ENCODE data around the gene SLC2A13.

DNA sequence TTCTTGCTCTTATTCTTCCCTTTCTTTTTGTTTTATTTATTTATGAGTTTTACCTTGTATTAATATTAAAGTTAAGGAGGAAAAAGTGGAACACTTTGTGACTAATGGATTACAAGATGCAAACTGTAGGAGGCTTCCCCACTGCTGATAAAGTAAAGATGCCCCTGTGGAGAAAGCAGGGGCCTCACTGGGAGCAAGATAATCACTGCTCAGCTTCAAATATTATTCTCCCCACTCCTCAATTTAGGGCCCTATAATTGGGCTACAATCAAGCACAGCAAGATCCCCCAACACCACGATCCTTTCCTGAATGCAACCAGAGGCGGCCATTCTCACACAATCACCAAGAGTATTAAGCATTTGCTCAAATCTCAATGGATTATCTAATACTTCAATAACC is 149.2 kb downstream of the SLC2A13 start:
- TF ChIP-seq, protein P1, sequence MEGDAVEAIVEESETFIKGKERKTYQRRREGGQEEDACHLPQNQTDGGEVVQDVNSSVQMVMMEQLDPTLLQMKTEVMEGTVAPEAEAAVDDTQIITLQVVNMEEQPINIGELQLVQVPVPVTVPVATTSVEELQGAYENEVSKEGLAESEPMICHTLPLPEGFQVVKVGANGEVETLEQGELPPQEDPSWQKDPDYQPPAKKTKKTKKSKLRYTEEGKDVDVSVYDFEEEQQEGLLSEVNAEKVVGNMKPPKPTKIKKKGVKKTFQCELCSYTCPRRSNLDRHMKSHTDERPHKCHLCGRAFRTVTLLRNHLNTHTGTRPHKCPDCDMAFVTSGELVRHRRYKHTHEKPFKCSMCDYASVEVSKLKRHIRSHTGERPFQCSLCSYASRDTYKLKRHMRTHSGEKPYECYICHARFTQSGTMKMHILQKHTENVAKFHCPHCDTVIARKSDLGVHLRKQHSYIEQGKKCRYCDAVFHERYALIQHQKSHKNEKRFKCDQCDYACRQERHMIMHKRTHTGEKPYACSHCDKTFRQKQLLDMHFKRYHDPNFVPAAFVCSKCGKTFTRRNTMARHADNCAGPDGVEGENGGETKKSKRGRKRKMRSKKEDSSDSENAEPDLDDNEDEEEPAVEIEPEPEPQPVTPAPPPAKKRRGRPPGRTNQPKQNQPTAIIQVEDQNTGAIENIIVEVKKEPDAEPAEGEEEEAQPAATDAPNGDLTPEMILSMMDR (IDR thresholded peaks at IDR 0.05 in 4 of 5, conservative IDR thresholded peaks at IDR 0.05 in 1 of 5): no peak
- no peak for TF ChIP-seq POLR2A (IDR thresholded peaks at IDR 0.05)
